ENCODE data around the gene MAST2.
"Not testable (repeated sequence)": the region's sequence is repeated elsewhere in the genome, so short reads cannot be mapped to it uniquely, and the experiment has no call there.

The MAST2 gene

DNA sequence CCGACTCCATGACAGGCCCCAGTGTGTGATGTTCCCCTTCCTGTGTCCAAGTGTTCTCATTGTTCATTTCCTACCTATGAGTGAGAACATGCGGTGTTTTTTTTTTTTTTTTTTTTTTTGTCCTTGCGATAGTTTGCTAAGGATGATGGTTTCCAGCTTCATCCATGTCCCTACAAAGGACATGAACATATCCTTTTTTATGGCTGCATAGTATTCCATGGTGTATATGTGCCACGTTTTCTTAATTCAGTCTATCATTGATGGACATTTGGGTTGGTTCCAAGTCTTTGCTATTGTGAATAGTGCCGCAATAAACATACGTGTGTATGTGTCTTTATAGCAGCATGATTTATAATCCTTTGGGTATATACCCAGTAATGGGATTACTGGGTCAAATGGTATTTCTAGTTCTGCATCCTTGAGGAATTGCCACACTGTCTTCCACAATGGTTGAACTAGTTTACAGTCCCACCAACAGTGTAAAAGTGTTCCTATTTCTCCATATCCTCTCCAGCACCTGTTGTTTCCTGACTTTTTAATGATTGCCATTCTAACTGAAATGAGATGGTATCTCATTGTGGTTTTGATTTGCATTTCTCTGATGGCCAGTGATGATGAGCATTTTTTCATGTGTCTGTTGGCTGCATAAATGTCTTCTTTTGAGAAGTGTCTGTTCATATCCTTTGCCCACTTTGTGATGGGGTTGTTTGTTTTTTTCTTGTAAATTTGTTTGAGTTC is 54.5 kb downstream of the MAST2 start:
- not testable (repeated sequence) for DNase-seq

DNA sequence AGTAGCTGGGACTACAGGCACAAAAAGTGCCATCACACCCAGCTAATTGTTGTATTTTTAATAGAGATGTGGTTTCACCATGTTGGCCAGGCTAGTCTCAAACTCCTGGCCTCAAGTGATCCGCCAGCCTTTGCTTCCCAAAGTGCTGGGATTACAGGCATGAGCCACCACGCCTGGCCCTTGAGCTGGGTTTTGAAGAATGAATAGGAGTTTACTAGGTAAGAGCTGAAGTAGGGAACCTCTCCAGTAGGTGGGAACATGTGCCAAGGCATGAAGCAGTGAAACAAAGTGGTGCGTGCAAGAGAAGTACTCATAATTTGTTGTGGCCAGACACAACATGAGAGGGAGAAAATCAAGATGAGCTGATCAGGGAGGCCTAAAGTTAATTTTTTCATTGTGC is 55.8 kb downstream of the MAST2 start:
- no peak for DNase-seq

DNA sequence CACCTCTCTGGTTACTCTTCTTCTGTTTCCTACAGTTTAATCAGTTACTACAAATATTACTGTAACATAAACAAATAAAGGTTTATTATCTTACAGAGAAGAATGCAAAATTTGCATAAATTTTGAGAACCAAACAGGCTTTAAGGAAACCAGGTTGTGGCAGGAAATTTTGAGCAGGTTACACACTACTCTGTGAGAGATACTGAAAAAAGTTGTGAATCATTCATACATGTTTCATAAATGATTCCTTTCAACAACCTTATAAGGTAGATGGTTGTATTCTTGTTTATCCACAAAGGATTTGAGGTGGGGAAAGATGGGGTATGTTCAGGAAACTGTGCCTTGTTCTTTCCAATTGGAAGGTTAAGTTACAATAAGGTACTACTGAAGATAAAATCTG is 58.6 kb downstream of the MAST2 start:
- no peak for DNase-seq

DNA sequence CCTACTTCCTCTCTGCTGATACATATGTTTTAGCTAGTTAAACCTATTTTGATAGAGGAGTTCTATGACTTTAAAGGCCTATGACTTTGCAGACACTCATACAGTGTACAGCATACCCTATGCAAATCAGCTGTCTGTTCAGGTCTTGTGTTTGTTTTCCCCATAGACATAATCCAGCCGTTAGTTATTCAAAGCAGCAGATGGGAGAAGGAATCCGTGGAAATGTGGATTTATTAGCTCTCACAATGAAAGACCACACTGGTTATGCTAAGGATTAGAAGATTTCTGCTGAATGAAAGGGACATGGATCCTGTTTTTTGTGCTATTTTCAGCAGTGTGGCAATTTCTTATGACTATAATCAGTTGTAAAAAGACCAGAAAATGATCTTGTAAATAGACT is 59.8 kb downstream of the MAST2 start:
- no peak for DNase-seq

DNA sequence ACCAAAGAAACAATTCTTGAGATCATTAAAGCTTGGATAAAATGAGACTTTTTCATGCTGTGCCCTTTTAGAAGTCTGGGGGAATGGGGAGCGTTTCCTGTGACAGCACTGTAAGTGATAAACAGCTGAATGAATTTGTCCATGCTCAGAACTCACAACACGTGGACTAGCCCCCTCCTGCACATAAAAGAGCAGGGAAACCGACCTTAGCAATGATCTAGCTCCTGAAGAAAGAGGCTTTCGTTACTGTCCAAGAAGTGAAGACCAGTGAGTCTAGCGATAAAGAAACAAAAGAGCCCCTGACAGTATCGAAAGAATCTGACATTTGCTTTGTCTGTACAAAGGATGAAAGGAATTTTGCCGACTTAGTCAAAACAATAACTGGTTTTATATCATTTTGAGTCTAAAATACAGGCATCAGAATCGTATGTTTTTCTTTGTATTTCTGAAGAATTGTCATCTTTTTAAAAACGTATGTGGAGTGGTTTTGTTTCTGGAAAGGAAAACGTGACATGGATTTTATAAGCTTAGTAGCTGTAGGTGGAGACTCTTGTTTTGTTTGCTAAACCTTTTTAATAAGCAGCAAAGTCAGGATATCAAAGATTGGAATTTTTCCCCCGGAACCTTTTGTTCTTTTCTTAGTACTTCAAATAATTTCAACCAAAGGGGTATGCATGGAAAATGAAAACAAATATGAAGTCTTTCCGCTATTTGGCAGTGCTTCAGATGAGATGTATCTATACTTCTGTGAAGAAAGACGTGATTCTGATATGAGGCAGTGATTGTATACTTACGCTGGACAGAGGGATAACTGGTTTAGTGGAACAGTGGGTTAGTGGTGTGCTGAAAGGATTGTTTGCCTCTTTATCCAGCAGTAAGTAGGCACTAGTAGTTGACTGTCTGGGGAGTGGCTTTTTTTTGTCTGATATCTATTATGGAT is 61.0 kb downstream of the MAST2 start:
- DNase-seq: peak; percentile 17

DNA sequence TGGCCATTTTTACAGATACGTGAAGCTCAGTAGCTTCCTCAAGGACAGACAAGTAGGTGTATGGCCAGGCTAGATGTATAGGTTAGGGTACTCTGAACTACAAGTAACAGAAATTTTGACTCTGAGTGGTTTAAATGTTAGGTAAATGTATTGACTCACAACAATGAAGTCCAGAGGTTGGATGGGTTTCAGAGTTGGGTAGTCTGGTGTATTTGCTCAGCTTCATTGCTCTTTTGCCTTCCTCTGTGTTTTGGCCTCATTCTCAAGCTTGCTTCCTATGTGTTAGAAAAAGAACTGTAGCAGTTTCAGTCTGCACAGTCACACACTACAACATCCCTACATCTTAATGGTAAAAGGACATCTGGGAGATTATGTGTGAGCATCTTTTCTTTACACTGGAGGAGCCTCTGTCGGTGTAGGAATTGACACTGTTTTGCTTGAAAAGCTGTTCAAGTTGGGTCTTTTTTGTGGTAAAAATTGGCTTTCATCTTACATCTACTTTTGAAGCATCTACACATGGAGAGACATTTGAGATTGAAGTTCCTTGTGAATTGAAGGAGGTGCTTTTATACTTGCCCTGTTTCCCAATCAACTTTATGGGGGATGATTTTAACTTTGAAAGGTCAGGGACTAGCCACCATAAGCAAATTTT is 64.4 kb downstream of the MAST2 start:
- DNase-seq: no peak

DNA sequence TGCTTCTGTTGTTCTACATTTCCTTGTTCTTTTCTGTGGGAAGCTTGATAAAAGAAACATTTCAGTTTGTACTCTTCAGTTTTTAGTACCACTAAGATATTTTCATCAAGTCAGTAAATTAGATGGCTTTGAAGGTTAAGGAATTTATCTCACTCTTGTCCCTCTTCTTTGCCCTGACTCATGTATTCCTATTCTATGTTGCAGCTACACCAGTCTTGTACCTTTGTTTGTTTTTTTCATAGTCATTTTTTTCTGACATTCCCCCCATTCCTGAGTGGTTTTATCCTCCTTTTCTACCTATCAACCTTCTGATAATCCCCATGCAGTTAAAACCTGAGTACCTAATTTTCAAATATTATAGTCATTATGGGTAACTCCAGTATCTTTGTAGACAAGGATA is 65.4 kb downstream of the MAST2 start:
- no peak for DNase-seq

DNA sequence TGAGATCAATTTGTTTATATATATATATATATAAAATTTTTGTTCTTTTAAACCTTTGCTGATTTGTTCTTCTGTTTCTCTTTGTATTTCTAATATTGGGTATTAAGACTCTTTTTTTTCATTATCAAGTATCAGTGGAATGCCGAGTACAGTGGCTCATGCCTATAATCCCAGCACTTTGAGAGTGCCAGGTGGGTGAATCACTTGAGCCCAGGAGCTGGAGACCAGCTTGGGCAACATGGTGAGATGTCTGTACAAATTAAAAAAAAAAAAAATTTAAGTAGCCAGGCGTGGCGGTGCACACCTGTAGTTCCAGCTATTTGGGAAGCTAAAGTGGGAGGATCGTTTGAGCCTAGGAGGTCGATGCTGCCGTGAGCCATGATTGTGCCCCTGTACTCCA is 67.1 kb downstream of the MAST2 start:
- no peak for DNase-seq

DNA sequence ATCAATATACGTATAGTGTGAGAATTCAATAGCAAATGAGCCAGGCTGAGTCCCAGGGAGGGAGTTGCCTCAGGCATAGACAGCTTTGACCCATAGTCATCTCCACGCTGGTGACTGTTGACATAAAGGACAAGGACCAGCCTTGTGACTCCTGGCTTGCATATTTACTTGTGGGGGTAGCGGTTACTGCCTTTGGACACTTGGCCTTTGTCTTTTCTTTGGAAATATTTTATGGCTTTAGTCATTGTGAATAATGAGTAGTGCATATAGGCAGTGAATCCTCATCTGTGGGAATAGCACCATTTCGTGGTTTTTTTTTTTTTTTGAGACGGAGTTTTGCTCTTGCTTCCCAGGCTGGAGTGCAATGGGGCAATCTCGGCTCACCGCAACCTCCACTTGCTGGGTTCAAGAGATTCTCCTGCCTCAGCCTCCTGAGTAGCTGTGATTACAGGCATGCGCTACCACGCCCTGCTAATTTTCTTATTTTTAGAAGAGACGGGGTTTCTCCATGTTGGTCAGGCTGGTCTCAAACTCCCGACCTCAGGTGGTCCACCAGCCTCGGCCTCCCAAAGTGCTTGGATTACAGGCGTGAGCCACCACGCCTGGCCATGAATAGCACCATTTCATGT is 68.9 kb downstream of the MAST2 start:
- DNase-seq: not testable (repeated sequence)

DNA sequence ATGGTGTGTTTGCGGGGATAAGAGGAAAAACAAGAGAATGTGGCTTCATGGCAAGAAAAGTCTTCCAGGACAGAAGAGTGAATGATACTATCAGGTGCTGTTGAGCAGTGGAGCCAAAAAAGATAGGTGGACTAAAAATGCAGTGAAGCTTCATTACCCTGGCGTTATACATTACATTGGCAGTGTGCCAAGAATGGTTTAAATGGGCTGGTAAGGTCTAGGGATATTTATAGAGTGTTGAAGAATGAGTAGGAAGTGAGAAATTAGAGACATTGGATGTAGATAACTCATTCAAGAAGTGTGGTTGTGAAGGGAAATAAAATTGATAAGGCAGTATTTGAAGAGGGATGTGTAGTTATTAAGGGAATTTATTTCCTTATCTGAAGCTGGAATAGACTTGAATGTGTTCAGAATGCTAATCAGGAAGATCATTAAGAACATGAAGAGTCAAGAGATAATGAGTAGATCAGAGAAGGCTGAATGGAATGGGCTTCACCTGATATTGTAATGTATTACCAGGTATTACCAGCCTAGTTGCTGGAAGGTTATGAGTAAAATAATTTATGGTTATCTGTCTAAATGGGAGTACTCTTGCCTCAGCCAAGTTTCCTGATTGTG is 72.7 kb downstream of the MAST2 start:
- DNase-seq: no peak

DNA sequence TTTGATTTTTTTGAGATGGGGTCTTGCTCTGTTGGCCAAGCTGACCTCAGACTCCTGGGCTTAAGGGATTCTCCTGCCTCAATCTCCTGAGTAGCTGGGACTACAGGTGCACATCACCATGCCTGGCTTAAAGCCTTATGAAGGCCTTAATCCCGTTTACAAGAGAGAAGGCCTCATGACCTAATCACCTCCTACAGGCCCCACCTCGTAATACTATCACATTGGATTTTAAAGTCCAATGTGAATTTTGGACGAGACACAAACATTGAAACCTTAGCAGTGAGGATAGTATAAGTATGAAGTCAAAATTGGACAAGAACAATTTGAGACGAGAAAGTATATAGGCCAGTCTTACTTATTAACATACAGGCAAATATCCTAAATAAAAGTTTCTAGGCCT is 73.9 kb downstream of the MAST2 start:
- no peak for DNase-seq

DNA sequence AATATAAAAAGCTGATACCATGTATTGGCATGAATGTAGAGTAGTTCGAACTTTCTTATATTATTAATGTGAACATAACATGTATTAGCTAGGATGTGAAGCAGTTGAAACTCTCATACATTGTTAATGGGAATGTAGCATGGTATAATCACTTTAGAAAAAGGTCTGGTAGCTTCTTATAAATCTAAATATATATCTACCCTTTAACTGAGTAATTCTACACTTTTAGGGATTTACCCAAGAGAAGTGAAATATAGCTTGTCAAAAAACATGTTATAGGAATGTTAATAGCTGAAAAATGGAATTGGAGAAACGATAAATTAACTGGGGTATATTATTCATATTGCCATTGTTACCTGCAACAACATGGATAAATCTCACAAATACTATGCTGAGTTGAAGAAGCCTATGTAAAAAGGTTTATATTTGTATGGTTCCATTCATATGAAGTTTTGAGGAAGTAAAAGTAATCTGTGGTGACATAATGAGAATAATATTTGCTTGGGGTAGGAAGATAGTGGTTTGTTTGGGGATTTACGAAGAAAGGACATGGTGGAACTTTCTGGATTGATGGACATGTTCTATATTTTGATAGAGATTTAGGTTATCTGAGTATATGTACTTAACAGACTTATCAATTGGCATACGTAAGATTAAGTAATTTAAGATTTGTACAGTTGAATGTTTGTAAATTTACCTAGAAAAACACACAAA is 76.6 kb downstream of the MAST2 start:
- DNase-seq: no peak

DNA sequence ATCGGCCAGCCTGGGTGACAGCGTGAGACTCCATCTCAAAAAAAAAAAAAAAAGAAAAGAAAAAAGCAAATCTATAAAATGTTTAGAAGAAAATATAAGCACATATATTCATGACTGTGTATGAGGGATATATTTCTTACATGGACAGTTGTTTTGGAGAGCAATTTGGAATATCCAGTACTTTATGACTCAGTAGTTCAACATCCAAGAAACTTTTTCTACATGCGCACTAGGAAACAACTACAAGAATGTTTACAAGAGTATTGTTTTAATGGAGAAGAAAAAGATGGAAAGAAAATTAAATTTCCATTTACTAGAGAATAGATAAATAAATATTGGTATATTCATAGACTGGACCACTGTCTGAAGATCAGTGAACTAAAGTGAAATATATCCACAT is 77.5 kb downstream of the MAST2 start:
- no peak for DNase-seq

DNA sequence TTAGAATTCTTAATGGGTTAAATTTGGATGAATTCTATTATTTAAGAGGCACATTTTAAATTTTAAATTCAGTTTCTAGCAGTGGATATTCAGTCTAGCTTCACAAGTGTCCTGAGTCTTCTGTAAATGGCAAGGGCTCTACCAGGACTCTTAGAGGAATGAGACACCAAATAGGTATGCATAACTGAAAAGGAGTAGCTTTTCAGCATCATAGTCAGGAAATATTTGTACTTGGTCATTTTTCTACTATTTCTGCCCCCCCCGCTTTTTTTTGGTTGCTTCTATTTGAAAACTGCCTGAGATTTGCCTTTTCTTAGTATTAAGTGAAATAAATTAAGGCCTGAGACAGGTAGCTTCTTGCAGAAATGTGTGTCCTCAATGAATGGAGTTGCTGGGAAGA is 80.2 kb downstream of the MAST2 start:
- no peak for DNase-seq

DNA sequence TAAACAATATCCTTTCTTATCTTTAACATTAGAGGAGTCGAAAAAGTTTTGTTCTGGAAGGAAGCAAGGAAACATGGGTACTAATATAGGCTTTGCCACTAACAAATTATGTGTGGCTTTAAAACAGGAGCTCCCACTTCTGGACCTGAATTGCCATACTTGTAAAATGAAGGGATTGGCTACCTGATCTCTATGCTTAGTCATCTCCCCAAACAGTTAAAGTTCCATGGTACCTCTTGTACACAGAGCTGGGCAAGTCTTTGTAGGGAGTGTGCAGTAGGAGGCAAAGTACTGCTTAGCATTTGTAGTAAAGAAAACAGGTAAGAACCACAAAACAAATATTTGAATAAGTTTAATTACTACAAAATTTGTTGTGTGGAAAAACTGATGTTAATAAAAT is 81.3 kb downstream of the MAST2 start:
- no peak for DNase-seq

DNA sequence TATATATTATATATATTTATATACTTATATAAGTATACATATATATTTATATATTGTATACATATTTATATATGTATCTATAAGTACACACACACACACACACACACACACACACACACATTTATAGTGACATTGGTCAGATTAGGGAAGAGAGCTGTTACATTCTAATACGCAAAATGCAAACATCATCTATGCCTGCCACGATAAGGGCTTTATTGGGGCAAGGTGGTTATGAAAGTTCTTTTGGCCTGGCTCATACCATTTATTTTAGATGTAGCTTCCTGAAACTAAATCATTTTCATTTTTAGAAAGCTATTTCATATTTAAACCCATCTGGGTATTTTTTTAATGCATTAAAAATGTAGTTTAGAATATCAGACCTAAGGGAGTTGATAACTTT is 82.8 kb downstream of the MAST2 start:
- DNase-seq: no peak

DNA sequence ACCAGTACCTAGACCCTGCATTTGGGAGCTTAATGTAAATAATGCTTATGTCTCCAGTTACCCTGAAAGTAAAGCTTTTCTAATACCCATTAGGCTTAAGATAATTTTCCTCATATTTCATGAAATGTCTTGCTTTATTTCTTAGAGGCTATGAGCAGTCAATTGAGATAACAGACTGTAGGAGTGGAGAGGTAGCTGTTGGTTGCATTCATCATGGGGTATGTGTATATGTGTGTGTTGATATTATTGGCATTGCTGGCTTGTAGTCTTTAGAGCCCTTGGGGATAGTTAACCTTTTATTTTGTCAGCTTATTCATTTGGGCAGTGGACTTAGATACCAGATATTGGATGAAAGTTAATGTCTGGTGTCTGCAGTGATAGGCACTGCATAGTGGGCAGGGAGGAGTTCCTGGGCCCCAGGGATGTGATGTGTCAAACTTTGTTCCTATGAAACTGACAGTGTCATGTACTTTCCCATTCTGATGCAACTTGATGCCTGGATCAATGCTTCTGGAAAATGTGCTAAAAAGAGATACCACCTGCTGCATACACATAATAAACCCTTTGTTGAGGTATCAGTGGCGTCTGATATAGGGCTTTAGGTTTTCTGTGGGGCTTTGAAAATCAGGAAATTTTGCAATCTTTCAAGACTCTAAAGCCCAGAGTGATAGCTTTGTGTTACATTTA is 83.9 kb downstream of the MAST2 start:
- no peak for DNase-seq

DNA sequence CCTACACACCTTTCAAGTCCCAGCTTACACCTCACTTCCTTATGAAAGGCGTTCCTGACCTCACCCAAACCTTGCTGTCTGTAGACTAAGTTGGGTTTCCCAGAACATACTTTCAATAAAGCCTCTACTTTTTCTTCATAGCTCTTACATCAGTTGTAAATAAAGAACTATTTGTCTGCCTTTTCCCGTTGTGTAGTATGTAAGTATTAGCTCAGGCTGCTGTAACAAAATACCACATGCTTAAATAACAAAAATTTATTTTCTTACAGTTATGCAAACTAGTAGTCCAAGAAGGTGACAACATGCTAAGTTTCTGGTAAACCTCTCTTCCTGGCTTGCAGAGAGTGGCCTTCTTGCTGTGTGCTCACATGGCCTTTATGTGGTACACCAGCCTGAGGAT is 86.7 kb downstream of the MAST2 start:
- DNase-seq: no peak

DNA sequence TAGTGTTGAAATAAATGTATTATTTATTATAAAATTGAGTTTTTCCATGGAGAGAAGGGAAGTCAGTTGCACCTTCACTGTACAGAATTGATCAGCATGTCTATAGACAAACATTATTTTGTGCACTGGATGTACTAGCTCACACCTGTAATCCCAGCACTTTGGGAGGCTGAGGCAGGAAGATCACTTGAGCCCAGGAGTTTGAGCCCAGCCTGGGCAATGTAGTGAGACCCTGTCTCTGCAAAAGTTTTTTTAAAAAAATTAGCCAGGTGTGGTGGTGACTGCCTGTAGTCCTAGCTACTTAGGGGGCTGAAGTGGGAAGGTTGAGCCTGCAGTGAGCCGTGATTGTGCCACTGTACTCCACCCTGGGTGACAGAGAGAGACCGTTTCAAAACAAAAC is 87.7 kb downstream of the MAST2 start:
- DNase-seq: no peak

DNA sequence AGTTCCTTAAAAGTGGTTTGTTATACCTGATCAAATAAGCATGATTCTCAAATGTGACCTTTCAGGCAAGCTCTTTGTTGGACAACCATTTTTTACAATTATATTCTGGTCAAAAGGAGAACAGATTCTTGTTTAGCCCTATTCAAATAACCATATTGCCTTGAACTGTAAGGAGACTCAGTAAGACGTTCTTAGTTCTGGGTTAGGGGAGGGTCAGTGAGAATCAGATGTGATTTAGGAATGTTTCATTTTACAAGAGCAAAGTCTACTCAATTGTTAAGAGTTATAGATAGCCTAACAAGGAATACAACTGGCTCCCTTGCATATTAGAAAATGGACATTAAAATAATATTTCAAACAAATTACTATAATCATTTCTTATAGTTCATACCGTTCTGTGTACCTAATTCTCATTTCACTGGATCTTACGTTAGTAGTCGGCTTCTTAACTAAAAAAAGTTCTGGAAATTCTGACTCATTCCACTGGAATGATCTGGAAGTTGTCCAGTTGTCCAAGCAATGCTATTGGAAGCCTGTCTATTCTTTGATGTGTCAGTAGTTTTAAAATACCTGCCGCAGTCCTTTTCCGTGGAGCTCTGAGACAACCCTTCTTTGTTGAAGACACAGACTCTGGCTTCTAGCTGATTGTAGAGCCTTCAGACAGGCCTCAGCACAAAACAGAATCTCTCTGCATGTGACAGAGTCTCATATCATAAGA is 88.8 kb downstream of the MAST2 start:
- no peak for DNase-seq

Measured in right kidney (tissue), 1 donor.